B cell (primary cell): ENCODE results near the gene LRRC31.

Experiments
- EZH2 ChIP-seq: IDR thresholded peaks from 2 replicates; pipeline ENCODE4 v1.6.1; 2012; ENCODE audit warnings: borderline replicate concordance, low read depth, mild to moderate bottlenecking, moderate library complexity, low read length; ENCODE audit not compliant: insufficient read depth, poor library complexity, severe bottlenecking
- TF ChIP-seq, protein P1 (sequence below): fragments of 200-600 bp; IDR thresholded peaks from one replicate; pipeline ENCODE4 v1.8.0; 2022; ENCODE audit warnings: antibody characterized with exemption, mild to moderate bottlenecking

DNA sequence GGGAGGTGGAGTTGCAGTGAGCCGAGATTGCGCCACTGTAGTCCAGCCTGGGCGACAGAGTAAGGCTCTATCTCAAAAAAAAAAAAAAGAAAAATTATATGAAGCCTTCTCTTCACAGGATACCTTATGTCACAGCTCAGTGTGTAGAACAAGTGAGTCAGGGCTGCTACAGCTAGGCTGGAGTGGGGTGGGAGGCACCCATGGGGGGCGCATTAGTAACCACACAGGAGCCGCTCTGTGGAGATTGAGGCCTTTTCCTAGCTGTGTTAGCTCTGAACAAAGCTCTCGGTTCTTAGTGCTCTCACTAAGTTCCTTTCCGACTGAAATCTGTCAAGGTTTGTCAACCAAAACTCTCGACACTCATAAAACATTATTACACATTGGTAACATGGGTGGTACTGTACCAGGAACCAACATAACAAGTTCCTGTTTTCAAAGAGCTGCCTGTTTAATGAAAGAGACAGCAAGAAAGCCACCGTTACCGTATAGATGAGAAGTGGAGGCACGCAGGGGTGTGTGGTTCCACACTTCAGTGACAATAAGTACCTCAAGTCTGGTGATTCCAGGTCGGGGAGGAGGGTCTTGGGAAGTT, 4.5 kb downstream of the LRRC31 start:
- TF ChIP-seq, protein P1, sequence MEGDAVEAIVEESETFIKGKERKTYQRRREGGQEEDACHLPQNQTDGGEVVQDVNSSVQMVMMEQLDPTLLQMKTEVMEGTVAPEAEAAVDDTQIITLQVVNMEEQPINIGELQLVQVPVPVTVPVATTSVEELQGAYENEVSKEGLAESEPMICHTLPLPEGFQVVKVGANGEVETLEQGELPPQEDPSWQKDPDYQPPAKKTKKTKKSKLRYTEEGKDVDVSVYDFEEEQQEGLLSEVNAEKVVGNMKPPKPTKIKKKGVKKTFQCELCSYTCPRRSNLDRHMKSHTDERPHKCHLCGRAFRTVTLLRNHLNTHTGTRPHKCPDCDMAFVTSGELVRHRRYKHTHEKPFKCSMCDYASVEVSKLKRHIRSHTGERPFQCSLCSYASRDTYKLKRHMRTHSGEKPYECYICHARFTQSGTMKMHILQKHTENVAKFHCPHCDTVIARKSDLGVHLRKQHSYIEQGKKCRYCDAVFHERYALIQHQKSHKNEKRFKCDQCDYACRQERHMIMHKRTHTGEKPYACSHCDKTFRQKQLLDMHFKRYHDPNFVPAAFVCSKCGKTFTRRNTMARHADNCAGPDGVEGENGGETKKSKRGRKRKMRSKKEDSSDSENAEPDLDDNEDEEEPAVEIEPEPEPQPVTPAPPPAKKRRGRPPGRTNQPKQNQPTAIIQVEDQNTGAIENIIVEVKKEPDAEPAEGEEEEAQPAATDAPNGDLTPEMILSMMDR = no peak
- TF ChIP-seq EZH2 = no peak
